ENCODE measurements around the gene TSPOAP1.

The TSPOAP1 gene

DNA sequence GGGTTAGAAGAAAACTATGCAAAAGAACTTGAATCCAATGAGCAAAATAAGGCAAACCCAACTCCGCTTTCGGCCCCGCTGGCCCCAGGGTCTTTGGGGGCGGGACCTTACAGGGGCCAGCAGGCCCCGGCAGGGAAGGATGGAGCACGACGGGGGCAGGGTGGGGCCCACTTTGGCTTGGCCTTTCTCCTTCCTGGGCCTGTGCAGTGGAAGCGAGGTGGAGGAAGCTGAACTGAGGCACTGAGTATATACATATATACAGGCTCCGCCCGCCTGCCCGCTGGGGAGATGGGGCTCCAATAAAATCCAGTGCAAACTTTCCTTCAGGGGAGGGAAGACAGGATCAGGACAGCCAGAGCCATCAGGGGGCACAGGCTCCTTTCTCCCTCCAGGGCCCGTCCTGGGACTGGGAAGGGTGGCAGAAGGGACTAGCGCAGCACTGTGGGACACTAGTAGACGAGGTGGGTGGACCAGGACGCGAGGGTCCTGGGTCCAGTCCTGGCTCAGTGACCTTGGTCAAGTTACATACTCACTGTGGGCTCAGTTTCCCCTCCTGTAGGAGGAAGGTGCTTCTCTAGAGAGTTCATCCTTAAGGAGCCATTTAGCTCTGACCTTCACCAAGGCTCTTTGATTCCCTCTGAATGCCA lies 27.0 kb downstream of the TSPOAP1 start:
- DNase-seq, result no peak

DNA sequence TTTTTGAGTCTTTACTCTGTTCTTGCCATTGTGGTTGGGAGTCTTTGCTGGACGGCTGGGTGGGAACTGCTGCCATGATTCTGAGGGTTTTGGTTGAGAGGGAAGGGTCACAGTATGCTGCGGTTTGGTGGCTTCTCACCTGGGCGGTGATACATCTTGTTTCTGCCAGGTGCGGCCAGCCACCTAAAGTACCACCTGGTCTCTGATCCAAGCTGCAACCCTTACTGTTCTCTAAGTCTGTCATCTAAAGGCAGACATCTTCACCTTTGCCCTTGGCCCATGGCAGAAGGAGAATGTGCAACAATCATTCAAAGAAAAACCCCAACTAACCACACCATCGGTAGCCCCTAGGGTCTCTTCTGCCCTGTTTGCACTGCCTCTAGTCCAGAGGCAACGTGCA lies 28.3 kb downstream of the TSPOAP1 start:
- DNase-seq, result no peak

DNA sequence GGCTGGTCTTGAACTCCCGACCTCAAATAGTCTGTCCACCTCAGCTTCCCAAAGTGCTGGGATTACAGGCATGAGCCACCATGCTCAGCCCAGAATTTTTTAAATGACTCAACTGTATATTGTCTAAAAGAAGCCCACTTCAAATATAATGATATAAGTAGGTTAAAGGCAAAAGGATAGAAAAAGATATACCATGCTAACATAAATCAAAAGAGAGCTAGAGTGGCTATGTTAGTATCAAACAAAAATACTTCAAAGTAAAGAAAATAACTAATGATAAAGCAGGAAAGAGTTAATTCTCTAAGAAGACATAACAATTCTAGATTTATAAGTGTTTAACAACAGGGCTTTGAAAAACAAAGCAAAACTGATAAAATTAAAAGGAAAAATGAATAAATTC lies 34.6 kb downstream of the TSPOAP1 start:
- DNase-seq, result no peak

DNA sequence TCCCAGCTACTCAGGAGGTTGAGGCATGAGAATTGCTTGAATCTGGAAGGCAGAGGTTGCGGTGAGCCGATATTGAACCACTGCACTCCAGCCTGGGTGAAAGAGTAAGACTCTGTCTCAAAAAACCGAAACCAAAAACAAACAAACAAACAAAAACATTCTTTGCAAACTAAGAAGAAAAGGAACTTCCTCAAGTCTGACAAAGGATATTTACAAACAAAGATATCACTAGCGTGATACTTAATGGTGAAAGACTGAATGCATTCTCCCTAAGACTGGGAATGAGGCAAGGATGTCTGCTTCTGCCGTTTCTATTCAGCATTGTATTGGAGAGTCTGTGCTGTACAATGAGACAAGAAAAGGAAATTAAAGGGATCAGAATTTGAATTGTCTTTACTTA lies 37.3 kb downstream of the TSPOAP1 start:
- DNase-seq, result no peak

DNA sequence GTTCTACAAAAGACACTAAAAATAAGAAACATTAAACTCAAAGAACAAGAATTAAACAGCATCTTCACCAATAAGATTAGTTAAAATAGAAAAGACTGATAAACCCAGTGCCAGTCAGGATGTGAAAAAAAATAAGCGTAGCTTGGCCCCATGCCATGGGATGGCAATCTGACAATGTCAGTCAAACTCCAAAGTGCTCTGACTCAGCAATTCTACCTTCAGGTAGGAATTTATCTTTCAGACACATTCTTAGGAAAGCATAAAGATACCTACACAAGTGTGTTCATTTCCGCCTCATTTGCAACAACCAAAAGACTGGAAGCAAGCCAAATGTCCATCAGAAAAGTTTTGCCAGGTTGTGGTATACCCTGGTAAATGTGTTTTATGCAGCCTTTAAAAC lies 38.7 kb downstream of the TSPOAP1 start:
- no peak for DNase-seq

DNA sequence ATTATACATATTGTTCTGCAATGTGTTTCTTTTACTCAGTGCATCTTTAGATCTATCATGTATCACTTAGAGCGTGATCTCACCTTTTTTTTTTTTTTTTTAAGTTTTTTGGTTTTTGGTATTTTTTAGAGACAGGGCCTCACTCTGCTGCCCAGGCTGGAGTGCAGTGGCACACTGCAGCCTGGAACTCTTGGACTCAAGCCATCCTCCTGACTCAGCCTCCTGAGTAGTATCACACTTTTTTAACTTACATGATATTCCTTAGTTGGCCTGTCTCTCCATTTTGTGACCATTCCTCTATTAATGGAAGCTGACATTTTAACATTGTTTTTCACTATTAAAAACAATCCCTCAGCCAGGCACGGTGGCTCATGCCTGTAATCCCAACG lies 43.2 kb downstream of the TSPOAP1 start:
- DNase-seq, result no peak

DNA sequence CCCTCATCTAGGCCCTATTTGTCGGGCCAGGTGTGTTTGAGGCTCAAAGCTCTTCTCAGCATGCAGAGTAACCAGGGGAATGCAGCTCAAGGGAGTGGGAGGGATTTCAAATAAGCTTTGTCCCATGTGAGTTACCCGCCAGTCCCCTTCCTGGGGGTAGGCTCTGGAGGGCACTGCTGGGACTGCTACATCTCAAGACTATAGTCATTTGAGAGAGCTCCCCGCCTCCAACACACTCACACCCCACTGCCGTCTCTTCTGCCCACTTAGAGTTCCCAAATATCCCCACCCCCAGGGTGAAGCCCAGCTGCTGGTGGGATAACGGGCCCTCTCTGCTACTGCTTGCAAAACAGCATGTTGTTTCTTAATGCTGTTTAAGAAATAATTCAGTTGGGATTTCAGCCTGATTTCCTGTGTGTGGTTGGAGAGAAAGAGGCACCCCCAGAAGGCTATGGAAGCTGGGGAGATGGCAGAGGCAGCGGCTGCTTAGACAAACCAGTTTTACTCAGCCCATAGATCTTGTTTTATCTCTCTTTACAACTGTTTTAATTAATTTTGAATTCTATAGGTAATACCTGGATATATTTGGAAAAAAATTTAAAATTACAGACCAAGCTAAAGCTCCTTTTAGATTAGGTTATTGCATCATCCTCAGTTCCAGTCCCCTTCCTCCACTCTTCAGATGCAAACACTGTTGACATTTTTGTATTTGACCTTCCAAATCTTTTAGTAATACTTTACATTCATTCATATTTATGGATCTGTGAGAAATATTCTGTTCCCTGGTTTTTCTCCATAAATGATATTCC lies 43.8 kb downstream of the TSPOAP1 start:
- DNase-seq, result no peak

DNA sequence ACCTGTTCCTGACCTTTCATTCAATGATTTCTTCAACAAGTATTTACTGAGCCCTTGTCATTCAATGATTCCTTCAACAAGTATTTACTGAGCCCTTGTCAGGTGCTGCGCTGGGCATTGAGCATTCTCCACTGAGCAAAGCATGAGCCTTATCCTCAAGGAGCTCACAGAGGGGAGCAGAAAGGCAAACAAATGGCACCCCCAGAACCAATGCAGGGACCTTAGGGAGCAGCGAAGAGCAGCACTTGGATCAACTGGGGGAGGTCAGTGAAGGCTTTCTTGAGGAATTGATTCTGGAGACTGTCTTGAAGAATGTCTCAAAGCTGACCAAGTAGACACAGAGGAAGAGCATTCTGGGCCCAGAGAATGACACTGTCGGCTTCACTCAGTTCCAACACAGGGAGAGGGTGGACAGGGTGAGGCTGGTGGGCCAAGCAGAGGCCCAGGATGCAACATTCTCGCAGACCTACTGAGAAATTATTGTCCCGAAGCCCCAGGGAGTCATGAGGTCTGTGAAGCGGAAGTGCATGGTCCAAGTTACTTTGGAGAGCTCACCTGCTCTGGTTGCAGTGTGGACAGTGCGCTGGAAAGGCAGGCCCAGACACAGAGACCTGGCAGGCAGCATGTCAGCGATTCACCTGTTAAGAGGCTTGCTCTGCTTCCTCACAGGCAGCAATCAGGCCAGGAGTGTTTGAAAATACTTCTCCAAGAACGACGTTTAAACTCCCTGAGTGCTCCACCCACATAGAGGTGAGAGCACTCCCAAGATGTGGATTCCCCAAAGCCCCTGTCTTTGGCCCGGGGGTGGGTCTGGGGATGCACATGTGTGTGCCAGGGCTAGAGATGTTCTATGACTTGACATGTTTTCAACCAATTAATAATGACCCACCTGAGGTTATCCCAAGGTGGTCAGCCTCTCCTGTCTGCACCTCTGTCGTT lies 44.7 kb downstream of the TSPOAP1 start:
- DNase-seq, result no peak

DNA sequence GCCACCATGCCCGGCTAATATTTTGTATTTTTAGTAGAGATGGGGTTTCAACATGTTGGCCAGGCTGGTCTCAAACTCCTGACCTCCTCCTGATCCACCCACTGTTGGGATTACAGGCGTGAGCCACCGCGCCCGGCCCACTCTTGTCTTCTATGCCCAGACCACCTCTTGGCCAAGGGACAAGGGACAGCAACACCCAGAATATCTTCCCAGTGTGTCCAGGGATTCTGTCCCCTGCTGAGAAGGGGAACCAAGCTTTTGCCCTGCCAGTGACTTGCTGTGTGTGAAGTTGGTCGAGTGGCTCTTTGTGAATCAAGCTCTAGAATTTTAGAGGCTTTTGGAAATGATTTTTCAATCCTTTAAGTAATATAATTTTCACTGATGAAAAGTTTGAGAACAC lies 46.2 kb downstream of the TSPOAP1 start:
- no peak for DNase-seq

DNA sequence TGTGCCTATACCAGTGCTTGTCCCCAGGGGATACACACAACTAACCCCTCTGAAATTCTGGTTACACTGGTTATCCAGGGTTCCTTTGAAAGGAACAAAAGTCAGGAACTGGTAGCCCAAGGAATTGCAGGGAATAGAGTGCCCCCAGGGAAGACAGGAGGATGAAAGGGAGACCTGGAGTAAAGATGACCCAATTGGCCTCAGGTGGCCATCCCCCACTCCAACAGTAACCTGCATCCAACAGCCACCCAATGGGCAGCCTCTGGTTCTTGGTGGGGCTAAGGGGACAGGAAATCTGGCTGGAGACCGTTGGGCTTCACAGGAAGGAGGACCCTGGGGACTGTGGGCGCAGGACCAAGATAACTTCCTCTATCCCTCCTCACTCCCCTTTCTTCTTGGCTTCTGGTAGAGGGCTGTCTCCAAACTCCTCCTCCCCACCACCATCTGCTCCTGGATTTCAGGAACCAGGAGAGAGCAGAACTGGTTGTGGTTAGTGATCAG lies 47.0 kb downstream of the TSPOAP1 start:
- DNase-seq, result no peak

DNA sequence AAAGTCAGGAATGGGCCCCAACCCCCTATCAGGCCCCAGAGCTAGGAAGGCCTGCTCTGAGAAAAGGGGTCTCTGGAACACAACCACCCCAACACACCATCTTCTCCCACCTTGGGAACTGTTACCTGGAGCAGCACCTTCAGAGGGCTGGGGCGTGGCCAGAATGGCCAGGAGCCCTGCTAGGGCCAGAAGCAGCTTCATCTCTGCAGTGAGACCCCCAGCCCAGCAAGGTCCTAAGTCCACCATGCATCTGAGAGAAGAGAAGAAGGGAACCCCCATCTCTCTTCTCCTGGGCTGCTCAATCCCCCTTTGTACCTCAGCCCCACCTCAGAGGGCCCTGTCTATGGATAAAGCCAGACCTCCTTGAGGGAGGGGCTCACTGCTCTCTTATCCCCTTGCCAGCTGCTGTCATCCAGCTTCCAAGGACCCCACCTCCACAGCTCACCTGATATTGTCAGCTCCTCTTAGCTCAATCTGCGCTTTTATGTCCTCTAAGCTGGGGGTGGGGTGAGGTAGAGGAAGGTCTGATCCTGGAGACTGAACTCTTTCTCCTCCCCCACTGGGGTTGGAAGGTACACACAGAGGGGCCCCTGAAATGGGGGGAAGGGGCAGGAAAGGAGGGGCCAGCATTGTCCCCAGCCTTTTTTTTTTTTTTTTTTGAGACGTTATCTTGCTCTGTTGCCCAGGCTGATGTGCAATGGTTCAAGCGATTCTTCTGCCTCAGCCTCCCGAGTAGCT lies 47.9 kb downstream of the TSPOAP1 start, which contains the start of gene MPO:
Gene MPO (minus strand): TSS at position 456 of the 738 bp plus-strand sequence. CDS start 177 bp downstream, at position 279.
- no peak for DNase-seq

DNA sequence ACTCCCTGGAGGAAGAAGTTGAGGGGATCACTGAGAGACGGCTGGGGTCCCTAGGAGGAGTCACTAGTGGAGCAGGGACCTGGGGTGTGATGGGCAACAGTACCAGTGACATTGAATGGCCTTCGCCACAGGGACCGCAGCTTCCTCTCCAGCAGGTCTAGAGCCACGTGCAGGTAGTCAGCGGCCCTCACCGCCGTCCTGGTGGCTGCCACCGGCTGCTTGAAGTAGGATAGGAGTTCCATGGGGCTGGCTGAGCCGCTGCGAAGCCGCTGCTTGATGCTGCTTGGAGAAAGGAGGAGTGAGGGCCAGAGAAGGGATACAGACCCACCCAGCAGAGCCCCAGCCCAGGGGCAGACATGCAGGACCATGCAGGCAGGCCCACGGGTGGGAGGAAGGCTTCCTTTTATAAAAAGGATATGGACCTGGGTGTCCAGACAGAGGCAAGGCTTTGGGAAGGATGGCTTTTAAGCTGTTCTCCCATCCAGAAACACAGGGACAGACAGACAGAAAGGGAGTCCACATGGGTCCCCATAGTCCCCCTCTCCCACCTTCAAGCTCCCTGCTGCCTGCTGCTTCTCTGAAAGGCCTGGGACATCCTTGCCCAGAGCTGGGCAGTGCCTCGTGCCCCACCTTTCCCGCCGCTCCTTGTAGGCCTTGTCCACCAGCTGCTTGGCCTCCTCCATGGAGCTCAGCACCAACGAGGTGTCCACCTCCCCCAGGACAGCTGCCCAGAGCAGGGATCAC lies 48.7 kb downstream of the TSPOAP1 start:
- no peak for DNase-seq

DNA sequence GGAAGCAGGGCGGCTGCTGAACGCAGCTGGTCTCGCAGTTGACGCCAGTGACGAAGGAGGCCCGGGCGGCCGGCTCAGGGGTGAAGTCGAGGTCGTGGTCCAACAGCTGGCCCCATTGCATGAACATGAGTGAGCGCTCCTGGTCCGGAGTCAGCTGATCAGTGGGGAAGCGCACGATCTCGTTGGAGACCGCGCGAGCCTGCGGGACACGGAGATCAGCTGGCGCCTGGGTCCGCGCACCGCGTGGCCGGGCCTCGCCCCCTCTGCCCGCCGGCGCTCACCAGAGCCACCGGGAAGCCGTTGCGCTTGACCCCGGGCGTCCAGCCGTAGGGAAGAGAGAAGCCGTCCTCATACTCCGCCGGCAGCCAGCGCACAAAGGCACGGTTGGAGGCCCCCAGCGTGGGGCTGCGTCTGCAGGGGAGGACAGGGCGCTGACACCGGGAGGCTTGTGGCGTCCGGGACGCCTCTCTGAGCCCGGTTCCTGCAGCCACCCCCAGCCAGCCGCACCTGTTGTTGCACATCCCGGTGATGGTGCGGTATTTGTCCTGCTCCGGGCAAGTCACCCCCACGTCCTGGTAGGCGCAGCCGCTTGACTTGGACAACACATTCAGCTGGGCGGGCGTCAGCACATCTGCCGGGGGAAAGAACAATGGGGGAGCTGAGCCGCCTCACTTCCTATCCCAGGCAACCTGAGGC lies 49.4 kb downstream of the TSPOAP1 start:
- DNase-seq, result no peak

DNA sequence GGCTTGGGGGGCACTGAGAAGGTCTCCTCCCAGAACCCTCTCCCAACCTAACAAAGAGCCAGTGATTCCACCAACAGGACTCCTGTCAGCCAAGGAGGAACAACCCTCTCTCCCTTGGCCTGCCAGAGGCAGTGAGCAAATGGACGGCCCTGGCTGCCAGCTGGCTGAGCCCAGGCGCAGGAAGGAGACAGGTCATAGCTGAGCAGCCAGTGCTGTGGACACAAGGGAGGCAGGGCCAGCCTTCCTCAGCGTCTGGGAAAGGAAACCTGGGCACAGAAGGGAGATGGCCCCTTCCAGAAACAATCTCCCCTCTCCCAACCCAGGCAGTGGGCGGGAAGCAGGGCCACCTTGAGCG lies 50.0 kb downstream of the TSPOAP1 start:
- DNase-seq, result no peak

DNA sequence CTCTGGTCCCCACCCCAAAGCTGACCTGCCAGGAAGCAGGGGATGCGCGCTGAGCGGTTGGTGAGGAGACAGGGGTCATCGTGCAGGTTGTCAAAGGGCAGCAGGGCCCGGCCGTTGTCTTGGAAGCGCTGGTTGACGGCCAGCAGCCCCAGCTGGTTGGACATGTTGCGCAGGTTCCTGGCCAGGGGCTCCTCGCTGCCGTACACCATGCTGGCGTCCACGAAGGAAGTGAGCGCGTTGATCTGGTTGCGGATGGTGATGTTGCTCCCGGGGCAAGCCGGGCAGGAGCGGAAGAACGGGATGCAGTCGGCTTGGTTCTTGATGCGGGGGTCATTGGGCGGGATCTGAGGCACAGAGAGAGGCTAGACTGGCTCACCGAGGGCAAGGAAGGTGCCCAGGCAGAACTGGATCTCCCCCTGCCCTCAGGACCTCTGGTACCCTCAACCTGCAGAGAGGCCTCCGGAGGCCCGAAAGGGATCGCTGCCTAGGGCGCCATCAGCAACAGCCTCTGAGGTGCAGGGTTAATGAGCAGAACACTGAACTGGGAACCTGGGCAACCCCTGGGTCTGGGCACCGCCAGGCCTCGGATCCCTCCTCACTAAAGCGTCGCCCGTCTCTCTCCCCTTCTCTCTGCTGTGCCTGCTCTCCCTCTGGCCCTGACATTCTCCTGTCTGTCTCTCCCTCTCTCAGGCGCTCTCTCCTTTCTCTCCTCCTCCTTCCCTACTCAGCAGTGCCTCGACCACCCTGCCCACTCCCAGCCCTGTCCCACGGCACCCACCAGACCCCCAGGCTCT lies 50.6 kb downstream of the TSPOAP1 start:
- DNase-seq, result no peak

DNA sequence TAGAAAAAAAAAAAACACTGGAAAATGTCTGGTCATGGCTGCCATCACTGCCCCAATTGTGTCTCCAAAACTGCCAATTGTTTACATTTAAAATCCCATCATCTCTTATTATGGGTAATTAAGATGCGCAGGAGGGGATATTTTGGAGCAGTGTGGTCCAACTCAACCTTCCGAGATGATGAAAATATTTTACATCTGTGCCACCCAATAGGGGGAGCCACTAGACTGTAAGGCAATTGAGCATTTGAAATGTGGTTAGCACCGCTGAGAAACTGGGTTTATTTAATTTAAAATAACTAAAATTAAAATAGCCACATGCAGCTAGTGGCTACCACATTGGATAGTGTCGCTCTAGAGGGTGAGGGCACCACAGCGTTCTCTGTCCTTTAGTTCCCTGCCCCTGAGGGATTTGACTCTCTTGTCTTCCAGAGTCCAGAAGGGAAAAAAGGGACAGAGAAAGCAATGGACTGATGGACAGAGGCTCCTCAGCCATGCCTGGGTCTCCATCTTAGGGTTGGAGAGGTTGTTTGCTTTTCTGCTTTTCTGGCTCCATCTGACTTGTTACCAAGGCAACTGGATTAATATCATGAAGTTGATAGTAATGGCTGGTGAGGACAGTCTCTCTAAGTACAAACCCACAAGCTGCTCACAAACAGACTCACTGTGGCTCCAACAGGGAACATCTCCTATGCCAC lies 51.3 kb downstream of the TSPOAP1 start:
- peak; percentile 19 for DNase-seq

DNA sequence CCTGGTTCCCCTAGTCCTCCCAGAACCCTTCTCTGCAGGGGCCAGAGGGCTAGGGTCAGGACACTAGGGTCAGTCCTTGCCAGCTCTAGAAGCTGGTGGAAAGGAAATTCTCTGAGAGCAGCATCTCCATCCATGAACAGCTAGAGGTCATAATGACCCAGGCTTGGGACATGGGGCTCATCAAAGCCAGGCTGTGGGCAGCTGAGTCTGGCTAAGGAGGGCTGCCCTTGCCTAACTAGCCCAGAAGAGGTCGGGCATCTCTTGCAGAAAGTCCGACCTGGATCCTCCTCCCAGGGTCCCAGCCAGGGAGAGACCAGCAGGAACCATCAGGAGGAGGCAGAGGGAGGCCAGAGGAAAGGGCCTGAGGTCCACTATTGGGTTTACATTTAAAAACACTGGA lies 52.2 kb downstream of the TSPOAP1 start:
- no peak for DNase-seq

DNA sequence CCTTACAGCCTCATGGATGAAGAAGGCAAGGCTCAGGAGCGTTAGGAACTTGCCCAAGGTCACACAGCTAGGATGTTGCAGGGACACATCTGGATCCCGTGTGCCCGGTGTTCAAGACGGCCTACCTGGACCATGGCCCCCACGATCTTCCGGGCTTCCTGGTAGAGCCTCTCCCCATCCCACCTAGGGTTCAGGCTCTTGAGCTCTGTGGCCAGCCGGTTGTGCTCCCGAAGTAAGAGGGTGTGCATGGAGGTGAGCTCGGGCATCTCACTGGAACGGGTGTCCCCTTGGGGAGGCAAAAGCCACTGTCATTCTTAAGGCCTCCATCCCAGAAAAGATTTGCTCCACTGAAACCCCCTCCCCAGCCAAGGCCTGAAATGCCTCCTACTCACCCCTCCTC lies 53.2 kb downstream of the TSPOAP1 start:
- DNase-seq, result no peak

DNA sequence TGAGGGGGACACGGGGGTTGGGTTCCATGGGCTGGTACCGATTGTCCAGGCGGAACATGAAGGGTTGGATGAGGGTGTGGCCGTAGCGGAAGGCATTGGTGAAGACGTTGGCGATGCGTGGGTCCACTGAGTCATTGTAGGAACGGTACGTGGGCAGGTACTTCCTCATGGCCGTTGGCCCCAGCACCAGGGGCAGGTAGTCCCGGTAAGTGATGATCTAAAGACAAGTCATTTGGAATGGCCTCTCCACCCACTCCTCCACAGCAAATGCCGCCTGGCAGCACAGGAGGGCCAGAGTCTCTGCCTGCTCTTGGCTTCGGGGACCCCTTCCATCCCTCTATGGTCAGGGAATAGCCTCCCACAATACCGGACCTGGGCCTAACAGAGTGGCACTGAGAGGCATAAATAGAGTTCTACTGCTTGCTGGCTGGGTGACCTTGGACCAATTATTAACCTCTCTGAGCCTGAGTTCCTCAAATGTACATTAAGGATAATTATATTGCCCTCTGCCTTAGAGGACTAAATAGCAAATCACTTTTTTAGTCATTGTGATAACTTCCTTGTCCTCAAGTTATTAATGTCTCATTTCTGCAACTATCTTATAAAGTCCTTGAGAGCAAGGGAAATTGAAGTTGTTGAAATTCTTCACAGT lies 55.0 kb downstream of the TSPOAP1 start:
- DNase-seq, result no peak
